K562 (cell line): ENCODE results near the gene CEP170. TPM values are rescaled to one million over a fixed set of nuclear protein-coding genes. Genes with fewer than 3 reads are reported as not detected.
A peak's percentile ranks its signal among the peaks of the same experiment; 100 is the strongest.

Experiments
- ELF2 ChIP-seq: fragments of 250-450 bp; sonication (Bioruptor Pico); IDR thresholded peaks from 2 replicates; pipeline ENCODE4 v1.5.0; 2021; ENCODE audit warnings: mild to moderate bottlenecking
- ETV1 ChIP-seq: fragments of 450-650 bp; conservative IDR thresholded peaks from 2 replicates; pipeline ENCODE4 v1.6.1; 2016; ENCODE audit warnings: missing genetic modification characterization, control low read depth, low read depth, missing compliant biosample characterization
- KDM5B ChIP-seq: fragments of 200-600 bp; sonication (generic); IDR thresholded peaks from 2 replicates; pipeline ENCODE4 v1.6.1; 2012; ENCODE audit warnings: low read depth, mild to moderate bottlenecking, moderate library complexity, low read length, control low read depth, inconsistent platforms; ENCODE audit not compliant: insufficient replicate concordance
- KLF1 ChIP-seq: fragments of 450-650 bp; IDR thresholded peaks from 2 replicates; pipeline ENCODE4 v1.6.1; 2016; ENCODE audit warnings: missing genetic modification characterization, missing compliant biosample characterization
- MTA3 ChIP-seq: fragments of 450-650 bp; formaldehyde crosslinking; IDR thresholded peaks from 2 replicates; pipeline ENCODE4 v1.6.1; 2017; ENCODE audit warnings: mild to moderate bottlenecking, borderline replicate concordance
- NCOA1 ChIP-seq: fragments of 450-650 bp; IDR thresholded peaks from 2 replicates; pipeline ENCODE4 v1.6.1; 2016; ENCODE audit warnings: low read depth
- NFE2 ChIP-seq: IDR thresholded peaks from 2 replicates; pipeline ENCODE4 v1.6.1; 2014; ENCODE audit warnings: antibody characterized with exemption, low read depth
- RFX1 ChIP-seq: fragments of 450-650 bp; IDR thresholded peaks from 2 replicates; pipeline ENCODE4 v1.6.1; 2016; ENCODE audit warnings: mild to moderate bottlenecking, moderate library complexity
- SIN3B ChIP-seq: fragments of 450-650 bp; IDR thresholded peaks from 2 replicates; pipeline ENCODE4 v1.6.1; 2017; ENCODE audit warnings: low read depth, mild to moderate bottlenecking, moderate library complexity
- TAF7 ChIP-seq: fragments of 450-650 bp; IDR thresholded peaks from 2 replicates; pipeline ENCODE4 v1.6.1; 2016; ENCODE audit warnings: missing genetic modification characterization, missing compliant biosample characterization
- ZKSCAN1 ChIP-seq: fragments of 150-350 bp; IDR thresholded peaks from 2 replicates; pipeline ENCODE4 v1.6.1; 2016; ENCODE audit warnings: low read depth, low read length
- ZNF324 ChIP-seq: fragments of 250-450 bp; sonication (Bioruptor Pico); IDR thresholded peaks from 2 replicates; pipeline ENCODE4 v1.4.0; 2020; ENCODE audit warnings: mild to moderate bottlenecking
- ZNF444 ChIP-seq: fragments of 250-450 bp; sonication (Bioruptor Pico); IDR thresholded peaks from 2 replicates; pipeline ENCODE4 v1.4.0; 2020; ENCODE audit warnings: mild to moderate bottlenecking, moderate library complexity
- polyA plus RNA-seq, 8 experiments: library from polyadenylated mRNA; depleted of rRNA in 4 of 8; stranded (reverse) in 5 of 8; unstranded in 3 of 8; fragments of >200 nt; fragmentation: Nextera tagmentation in 2 of 8; fragmentation: Illumina TruSeq in 1 of 8; extraction: Ambion mirVana in 2 of 8; extraction: Trizol in 1 of 8; gene quantifications; 2 replicates each; pipeline versions ENCODE4 v1.2.1 to v1.2.3, GENCODE V29; 2011 to 2014; ENCODE audit warnings: inconsistent platforms in 1 of 8, missing spikeins in 1 of 8
- total RNA-seq, 7 experiments: library from RNA; depleted of rRNA in 6 of 7; stranded (reverse); fragments of >200 nt in 6 of 7; fragmentation: Illumina TruSeq in 2 of 7; extraction: Trizol in 2 of 7; gene quantifications; 2 replicates each; pipeline versions ENCODE4 v1.2.1 to v1.2.3, GENCODE V29; 2011 to 2021; ENCODE audit warnings: low replicate concordance in 1 of 7
- TF ChIP-seq, protein P1 (sequence below), 2 experiments: fragments of 250-450 bp in 1 of 2; fragments of 450-650 bp in 1 of 2; sonication (Bioruptor Pico) in 1 of 2; IDR thresholded peaks; 2 replicates each; pipeline versions ENCODE4 v1.6.1 to v1.8.0; 2016 to 2021; ENCODE audit warnings: mild to moderate bottlenecking in 2 of 2, moderate library complexity in 2 of 2, missing compliant biosample characterization in 1 of 2, missing genetic modification characterization in 1 of 2
- TF ChIP-seq, protein P2 (sequence below): fragments of 200-800 bp; sonication (Bioruptor generic); IDR thresholded peaks from 2 replicates; pipeline ENCODE4 v1.6.1; 2017; ENCODE audit warnings: missing genetic modification characterization, missing compliant biosample characterization
- TF ChIP-seq, protein P3 (sequence below): sonication (generic); formaldehyde crosslinking; IDR thresholded peaks from 2 replicates; pipeline ENCODE4 v1.8.0; 2022; ENCODE audit warnings: mild to moderate bottlenecking, missing genetic modification reagents
- TF ChIP-seq, protein P4 (sequence below): sonication (generic); formaldehyde crosslinking; IDR thresholded peaks from 2 replicates; pipeline ENCODE4 v1.8.0; 2022; ENCODE audit warnings: mild to moderate bottlenecking, missing genetic modification reagents
- TF ChIP-seq, protein P5 (sequence below), 3 experiments: fragments of 200-800 bp in 1 of 3; sonication (Bioruptor generic) in 1 of 3; sonication (generic) in 1 of 3; formaldehyde crosslinking in 1 of 3; IDR thresholded peaks; 2 replicates each; pipeline versions ENCODE4 v1.6.1 to v1.8.0; 2016 to 2022; ENCODE audit warnings: mild to moderate bottlenecking in 2 of 3, missing compliant biosample characterization in 2 of 3, missing genetic modification characterization in 2 of 3, missing genetic modification reagents in 1 of 3

The CEP170 gene
- total and polyA plus RNA-seq, 9 of the 15 experiments (the other 6 are each of a cell fraction or from before 2014, with no cell fraction given), result 22.6 to 110 (median 68.5) TPM

DNA sequence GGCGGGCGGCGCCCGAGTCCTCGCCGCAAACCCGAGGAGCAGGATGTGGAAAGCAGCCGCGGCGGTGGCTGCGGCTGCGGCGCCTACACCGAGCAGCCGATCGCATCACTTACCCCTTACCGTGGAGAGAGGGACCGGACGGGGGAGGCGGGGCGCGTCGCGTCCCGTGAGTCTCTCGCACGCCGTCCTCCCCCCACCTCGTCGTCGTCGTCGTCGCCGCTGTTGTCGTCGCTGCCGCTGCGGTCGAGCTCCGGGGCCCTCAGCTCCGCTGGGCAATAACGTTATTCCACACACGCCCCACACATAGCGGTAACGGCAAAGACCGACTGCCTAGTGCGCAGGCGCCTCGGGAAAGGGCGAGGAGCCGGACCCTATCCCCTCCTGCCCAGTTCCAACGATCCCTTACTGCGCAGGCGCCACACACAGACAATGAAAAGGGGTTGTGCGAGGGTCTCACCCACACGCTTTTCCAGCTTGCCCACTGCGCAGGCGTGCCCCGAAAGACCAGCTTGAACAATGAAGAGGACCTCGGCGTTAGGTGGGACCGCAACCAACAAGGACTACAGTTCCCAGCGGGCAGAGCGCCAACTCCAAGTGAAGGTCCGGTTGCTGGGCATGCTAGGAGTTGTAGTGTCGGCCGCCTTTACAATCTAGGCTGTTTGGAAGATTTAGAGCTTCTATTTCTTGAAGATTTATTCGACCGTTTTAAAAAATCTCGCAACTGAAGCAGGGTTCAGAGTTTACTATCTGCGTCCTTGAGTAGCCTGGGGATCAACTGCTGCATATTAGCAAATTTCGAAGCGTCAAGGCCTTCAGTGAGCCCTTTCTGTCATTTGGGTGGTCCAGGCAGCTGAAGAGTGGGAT is at the start of gene CEP170 (continued):
- TF ChIP-seq, protein P1, sequence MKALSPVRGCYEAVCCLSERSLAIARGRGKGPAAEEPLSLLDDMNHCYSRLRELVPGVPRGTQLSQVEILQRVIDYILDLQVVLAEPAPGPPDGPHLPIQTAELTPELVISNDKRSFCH (CRISPR knock-in tag; IDR thresholded peaks at IDR 0.05), result no peak
- TF ChIP-seq, protein P1 (tag; IDR thresholded peaks at IDR 0.05), result peak; percentile 67
- TF ChIP-seq, protein P2, sequence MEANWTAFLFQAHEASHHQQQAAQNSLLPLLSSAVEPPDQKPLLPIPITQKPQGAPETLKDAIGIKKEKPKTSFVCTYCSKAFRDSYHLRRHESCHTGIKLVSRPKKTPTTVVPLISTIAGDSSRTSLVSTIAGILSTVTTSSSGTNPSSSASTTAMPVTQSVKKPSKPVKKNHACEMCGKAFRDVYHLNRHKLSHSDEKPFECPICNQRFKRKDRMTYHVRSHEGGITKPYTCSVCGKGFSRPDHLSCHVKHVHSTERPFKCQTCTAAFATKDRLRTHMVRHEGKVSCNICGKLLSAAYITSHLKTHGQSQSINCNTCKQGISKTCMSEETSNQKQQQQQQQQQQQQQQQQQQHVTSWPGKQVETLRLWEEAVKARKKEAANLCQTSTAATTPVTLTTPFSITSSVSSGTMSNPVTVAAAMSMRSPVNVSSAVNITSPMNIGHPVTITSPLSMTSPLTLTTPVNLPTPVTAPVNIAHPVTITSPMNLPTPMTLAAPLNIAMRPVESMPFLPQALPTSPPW (CRISPR knock-in tag), result peak; percentile 91
- TF ChIP-seq ZKSCAN1, result no peak
- TF ChIP-seq, protein P3, sequence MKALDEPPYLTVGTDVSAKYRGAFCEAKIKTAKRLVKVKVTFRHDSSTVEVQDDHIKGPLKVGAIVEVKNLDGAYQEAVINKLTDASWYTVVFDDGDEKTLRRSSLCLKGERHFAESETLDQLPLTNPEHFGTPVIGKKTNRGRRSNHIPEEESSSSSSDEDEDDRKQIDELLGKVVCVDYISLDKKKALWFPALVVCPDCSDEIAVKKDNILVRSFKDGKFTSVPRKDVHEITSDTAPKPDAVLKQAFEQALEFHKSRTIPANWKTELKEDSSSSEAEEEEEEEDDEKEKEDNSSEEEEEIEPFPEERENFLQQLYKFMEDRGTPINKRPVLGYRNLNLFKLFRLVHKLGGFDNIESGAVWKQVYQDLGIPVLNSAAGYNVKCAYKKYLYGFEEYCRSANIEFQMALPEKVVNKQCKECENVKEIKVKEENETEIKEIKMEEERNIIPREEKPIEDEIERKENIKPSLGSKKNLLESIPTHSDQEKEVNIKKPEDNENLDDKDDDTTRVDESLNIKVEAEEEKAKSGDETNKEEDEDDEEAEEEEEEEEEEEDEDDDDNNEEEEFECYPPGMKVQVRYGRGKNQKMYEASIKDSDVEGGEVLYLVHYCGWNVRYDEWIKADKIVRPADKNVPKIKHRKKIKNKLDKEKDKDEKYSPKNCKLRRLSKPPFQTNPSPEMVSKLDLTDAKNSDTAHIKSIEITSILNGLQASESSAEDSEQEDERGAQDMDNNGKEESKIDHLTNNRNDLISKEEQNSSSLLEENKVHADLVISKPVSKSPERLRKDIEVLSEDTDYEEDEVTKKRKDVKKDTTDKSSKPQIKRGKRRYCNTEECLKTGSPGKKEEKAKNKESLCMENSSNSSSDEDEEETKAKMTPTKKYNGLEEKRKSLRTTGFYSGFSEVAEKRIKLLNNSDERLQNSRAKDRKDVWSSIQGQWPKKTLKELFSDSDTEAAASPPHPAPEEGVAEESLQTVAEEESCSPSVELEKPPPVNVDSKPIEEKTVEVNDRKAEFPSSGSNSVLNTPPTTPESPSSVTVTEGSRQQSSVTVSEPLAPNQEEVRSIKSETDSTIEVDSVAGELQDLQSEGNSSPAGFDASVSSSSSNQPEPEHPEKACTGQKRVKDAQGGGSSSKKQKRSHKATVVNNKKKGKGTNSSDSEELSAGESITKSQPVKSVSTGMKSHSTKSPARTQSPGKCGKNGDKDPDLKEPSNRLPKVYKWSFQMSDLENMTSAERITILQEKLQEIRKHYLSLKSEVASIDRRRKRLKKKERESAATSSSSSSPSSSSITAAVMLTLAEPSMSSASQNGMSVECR (CRISPR knock-in tag), result peak; percentile 59
- TF ChIP-seq ELF2, result 0 out of 2 replicates have a peak, but pooled peaks have one; percentile 39
- TF ChIP-seq ETV1 (tag), result no peak
- TF ChIP-seq, protein P4, sequence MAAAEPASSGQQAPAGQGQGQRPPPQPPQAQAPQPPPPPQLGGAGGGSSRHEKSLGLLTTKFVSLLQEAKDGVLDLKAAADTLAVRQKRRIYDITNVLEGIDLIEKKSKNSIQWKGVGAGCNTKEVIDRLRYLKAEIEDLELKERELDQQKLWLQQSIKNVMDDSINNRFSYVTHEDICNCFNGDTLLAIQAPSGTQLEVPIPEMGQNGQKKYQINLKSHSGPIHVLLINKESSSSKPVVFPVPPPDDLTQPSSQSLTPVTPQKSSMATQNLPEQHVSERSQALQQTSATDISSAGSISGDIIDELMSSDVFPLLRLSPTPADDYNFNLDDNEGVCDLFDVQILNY (CRISPR knock-in tag), result peak; percentile 63; the same call in 1 of the 2 replicates
- TF ChIP-seq KLF1 (tag), result peak; percentile 82
- TF ChIP-seq, protein P5, sequence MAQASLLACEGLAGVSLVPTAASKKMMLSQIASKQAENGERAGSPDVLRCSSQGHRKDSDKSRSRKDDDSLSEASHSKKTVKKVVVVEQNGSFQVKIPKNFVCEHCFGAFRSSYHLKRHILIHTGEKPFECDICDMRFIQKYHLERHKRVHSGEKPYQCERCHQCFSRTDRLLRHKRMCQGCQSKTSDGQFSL (CRISPR knock-in tag; IDR thresholded peaks at IDR 0.05), result peak; percentile 95
- TF ChIP-seq, protein P5 (tag; IDR thresholded peaks at IDR 0.05), result peak in 1 of 2 experiments; percentile 86; a peak in 2 of 4 replicates
- TF ChIP-seq SIN3B, result peak; percentile 39; the same call in 1 of the 2 replicates
- peak; percentile 64 for TF ChIP-seq MTA3
- TF ChIP-seq ZNF324 (CRISPR knock-in tag), result no peak
- TF ChIP-seq NCOA1, result no peak
- TF ChIP-seq ZNF444 (CRISPR knock-in tag), result no peak
- peak; percentile 59 for TF ChIP-seq KDM5B
- no peak for TF ChIP-seq NFE2
- TF ChIP-seq RFX1, result no peak
- peak; percentile 9; the same call in 1 of the 2 replicates for TF ChIP-seq TAF7 (tag)
